Measurements from ENCODE around the gene BSPRY. TPM values are rescaled to one million over a fixed set of nuclear protein-coding genes. Genes with fewer than 3 reads are reported as not detected.
"Not testable (repeated sequence)": the region's sequence is repeated elsewhere in the genome, so short reads cannot be mapped to it uniquely, and the experiment has no call there.

Gene BSPRY
- total and polyA plus RNA-seq, 2 of the 13 experiments (the other 11 are each of a cell fraction or from before 2014, with no cell fraction given) = 0.09 to 0.26 TPM

DNA sequence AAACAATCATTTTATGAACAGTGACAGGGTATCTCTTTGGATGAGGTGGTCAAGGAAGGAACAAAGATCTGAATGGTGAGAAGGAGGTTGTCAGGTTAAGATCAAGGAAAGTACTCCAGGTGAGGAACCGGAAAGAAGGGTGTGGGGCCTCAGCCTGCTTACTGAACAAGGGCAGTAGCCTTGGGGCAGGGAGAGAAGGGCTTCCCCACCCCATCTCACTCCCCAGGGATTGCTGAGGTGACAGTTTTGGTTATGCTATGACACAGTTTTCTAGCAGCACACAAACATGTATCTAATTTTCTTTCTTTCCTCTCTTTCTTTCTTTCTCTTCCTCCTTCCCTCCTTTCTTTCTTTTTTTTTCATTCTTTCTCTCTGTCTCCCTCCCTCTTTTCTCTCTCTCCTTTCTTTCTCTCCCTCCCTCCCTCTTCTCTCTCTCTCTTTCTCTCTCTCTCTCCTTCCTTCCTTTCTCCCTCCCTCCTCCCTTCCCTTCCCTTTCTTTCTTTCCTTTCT lies 31.6 kb downstream of the BSPRY start (continued):
- TF ChIP-seq, protein P1, sequence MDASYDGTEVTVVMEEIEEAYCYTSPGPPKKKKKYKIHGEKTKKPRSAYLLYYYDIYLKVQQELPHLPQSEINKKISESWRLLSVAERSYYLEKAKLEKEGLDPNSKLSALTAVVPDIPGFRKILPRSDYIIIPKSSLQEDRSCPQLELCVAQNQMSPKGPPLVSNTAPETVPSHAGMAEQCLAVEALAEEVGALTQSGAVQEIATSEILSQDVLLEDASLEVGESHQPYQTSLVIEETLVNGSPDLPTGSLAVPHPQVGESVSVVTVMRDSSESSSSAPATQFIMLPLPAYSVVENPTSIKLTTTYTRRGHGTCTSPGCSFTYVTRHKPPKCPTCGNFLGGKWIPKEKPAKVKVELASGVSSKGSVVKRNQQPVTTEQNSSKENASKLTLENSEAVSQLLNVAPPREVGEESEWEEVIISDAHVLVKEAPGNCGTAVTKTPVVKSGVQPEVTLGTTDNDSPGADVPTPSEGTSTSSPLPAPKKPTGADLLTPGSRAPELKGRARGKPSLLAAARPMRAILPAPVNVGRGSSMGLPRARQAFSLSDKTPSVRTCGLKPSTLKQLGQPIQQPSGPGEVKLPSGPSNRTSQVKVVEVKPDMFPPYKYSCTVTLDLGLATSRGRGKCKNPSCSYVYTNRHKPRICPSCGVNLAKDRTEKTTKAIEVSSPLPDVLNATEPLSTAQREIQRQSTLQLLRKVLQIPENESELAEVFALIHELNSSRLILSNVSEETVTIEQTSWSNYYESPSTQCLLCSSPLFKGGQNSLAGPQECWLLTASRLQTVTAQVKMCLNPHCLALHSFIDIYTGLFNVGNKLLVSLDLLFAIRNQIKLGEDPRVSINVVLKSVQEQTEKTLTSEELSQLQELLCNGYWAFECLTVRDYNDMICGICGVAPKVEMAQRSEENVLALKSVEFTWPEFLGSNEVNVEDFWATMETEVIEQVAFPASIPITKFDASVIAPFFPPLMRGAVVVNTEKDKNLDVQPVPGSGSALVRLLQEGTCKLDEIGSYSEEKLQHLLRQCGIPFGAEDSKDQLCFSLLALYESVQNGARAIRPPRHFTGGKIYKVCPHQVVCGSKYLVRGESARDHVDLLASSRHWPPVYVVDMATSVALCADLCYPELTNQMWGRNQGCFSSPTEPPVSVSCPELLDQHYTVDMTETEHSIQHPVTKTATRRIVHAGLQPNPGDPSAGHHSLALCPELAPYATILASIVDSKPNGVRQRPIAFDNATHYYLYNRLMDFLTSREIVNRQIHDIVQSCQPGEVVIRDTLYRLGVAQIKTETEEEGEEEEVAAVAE (CRISPR knock-in tag; IDR thresholded peaks at IDR 0.05; ENCODE audit: borderline replicate concordance) = no peak
- TF ChIP-seq ZNF451 (CRISPR knock-in tag; IDR thresholded peaks at IDR 0.05) (no peak), ETV5 (CRISPR knock-in tag; IDR thresholded peaks at IDR 0.05; ENCODE audit: borderline replicate concordance) (peak; percentile 17; the same call in 1 of the 2 replicates), HNRNPK (IDR thresholded peaks at IDR 0.05; ENCODE audit: low read depth, low read length, poor library complexity, severe bottlenecking) (peak; percentile 44), ZNF124 (CRISPR knock-in tag; IDR thresholded peaks at IDR 0.05) (no peak), MAFK (conservative IDR thresholded peaks at IDR 0.05 in 1 of 2, IDR thresholded peaks at IDR 0.05 in 1 of 2; ENCODE audit: low read length in 2 of 2) (peak; percentile 97), ZNF441 (CRISPR knock-in tag; IDR thresholded peaks at IDR 0.05; ENCODE audit: borderline replicate concordance) (no peak)

DNA sequence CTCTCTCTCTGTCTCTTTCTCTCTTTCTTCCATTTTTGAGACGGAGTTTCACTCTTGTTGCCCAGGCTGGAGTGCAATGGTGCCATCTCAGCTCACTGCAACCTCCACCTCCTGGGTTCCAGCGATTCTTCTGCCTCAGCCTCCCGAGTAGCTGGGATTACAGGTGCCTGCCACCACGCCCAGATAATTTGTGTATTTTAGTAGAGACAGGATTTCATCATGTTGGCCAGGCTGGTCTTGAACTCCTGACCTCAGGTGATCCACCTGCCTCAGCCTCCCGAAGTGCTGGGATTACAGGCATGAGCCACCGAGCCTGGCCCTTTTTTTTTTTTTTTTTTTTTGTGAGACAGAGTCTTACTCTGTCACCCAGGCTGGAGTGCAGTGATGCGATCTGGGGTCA lies 32.1 kb downstream of the BSPRY start:
- H3K27me3 ChIP-seq (ENCODE audit: control insufficient read depth in 1 of 2, insufficient read depth in 2 of 2, low read length in 2 of 2); H4K20me1 ChIP-seq (ENCODE audit: insufficient read depth, low read length); BruUV-seq (replicated peaks); FAIRE-seq; H2AFZ ChIP-seq (ENCODE audit: low read length); CTCF ChIA-PET (ENCODE audit: low intra/inter-chr PET ratio, low total read pairs); in situ Hi-C loops (cut with HindIII; ENCODE audit: extremely low pct_ligation_motif_present, low pct_unique_long_range_greater_than_20kb); H3K9ac ChIP-seq (ENCODE audit: insufficient read depth, low read depth, low read length); intact Hi-C loops (cut with micrococcal nuclease; ENCODE audit: unreplicated experiment); H3K79me2 ChIP-seq (ENCODE audit: insufficient read depth, low read length); DNase-seq (ENCODE audit: low spot score); ATAC-seq; H3K36me3 ChIP-seq (replicated peaks in 1 of 2; ENCODE audit: control insufficient read depth in 1 of 2, insufficient read depth in 2 of 2, low read length in 2 of 2); H3K9me3 ChIP-seq (ENCODE audit: low read length); TF ChIP-seq NR2F6 (IDR thresholded peaks at IDR 0.05): not testable (repeated sequence)
- Histone ChIP-seq H3K4me1 (ENCODE audit: insufficient read depth, low read length) (peaks cover 91% of the 10 kb centered on the region), H3K4me2 (ENCODE audit: low read depth, low read length) (peak overlapping the region; percentile 91), H3K27ac (ENCODE audit: extremely low read length, insufficient read depth, low read length) (peak overlapping the region; percentile 87), H3K4me3 (replicated peaks in 1 of 3; ENCODE audit: insufficient read depth in 1 of 3, low read depth in 2 of 3, low read length in 3 of 3) (peak overlapping the region in 2 of 3 experiments; percentile 22 to 39; a peak in 1 of 6 replicates)
- POLR2A ChIA-PET = interaction anchor here (1.8 kb wide), 1 partner anchor 29 kb away, joined by 4 read pairs; the partner anchor contains the start of genes C9orf43 and POLE3
- WGBS (ENCODE audit: low lambda C conversion rate) = 4% methylated on average over 7 of the region's 7 CpGs
- TF ChIP-seq IRX3 (CRISPR knock-in tag; IDR thresholded peaks at IDR 0.05; ENCODE audit: borderline replicate concordance, low read depth) = 0 out of 2 replicates have a peak, but pooled peaks have one; percentile 43
- peak; percentile 59 for TF ChIP-seq CEBPG (CRISPR knock-in tag; IDR thresholded peaks at IDR 0.05)
- TF ChIP-seq NR2F6 (CRISPR knock-in tag; IDR thresholded peaks at IDR 0.05) = peak; percentile 44; the same call in 1 of the 2 replicates
- TF ChIP-seq RARA (CRISPR knock-in tag; IDR thresholded peaks at IDR 0.05) = peak; percentile 46; the same call in 1 of the 2 replicates
- TF ChIP-seq TARDBP (CRISPR knock-in tag; IDR thresholded peaks at IDR 0.05) = peak; percentile 21; the same call in 1 of the 2 replicates
- TF ChIP-seq ZNF460 (CRISPR knock-in tag; IDR thresholded peaks at IDR 0.05; ENCODE audit: borderline replicate concordance) = peak; percentile 81
- TF ChIP-seq KDM1A (CRISPR knock-in tag; IDR thresholded peaks at IDR 0.05) = peak; percentile 28; the same call in 1 of the 2 replicates
